ENCODE measurements around the gene LRP8. TPM values are rescaled to one million over a fixed set of nuclear protein-coding genes. Genes with fewer than 3 reads are reported as not detected.

LRP8 gene
- total and polyA plus RNA-seq, 2 donors (not counting 1 experiment from before 2014, with no cell fraction given): 7.8 to 9.4 TPM

- no peaks in the 10 kb centered on the region for H3K9me3 Mint-ChIP-seq (ENCODE audit: insufficient read depth)
- H3K4me1 ChIP-seq (ENCODE audit: control insufficient read depth in 2 of 2, insufficient read depth in 2 of 2, low read length in 2 of 2): peaks cover 16 to 20% of the 10 kb centered on the region in 2 donors
- H4K20me1 ChIP-seq (ENCODE audit: control insufficient read depth, insufficient read depth, low read length, poor library complexity, severe bottlenecking): no peaks in the 10 kb centered on the region
- intact Hi-C loops (cut with micrococcal nuclease): loop anchor here (1.0 to 2.0 kb wide), 5 partner anchors 24 to 1142 kb away; partner anchors contain the start of genes CC2D1B, CZIB, MAGOH and TXNDC12
- peak within 1 kb of the TSS; percentile 96 for H3K4me2 ChIP-seq (replicated peaks; ENCODE audit: low read depth, low read length, poor library complexity, severe bottlenecking)
- H3K27me3 Mint-ChIP-seq: no peaks in the 10 kb centered on the region
- ChIA-PET POLR2A (interaction anchor here (0.9 kb wide), 1 partner anchor 23 kb away, joined by 5 read pairs; no protein-coding TSS in a partner anchor), CTCF (interaction anchor here (2.3 to 3.1 kb wide), 2 partner anchors 10 to 13 kb away, joined by 10 to 27 read pairs; no protein-coding TSS in a partner anchor)
- no peak for TF ChIP-seq CTCF (IDR thresholded peaks at IDR 0.05)
- TF ChIP-seq EZH2 (IDR thresholded peaks at IDR 0.05; ENCODE audit: borderline replicate concordance, insufficient read depth, low read depth, low read length, poor library complexity, severe bottlenecking): no peak
- H3K4me1 Mint-ChIP-seq: peaks cover 28% of the 10 kb centered on the region
- DNase-seq (peak; percentile 88), ATAC-seq (ENCODE audit: low read depth) (peak; percentile 99)
- peaks cover 27% of the 10 kb centered on the region for H3K79me2 ChIP-seq (ENCODE audit: control insufficient read depth, insufficient read depth, low read length)
- H3K36me3 ChIP-seq (replicated peaks in 1 of 2; ENCODE audit: control extremely low read depth in 1 of 2, control insufficient read depth in 1 of 2, extremely low read depth in 1 of 2, insufficient read depth in 2 of 2, low read length in 1 of 2): peaks cover 0 to 15% of the 10 kb centered on the region in 2 experiments
- peak within 1 kb of the TSS; percentile 95 for H3K27ac Mint-ChIP-seq
- H3K4me3 Mint-ChIP-seq: peak within 1 kb of the TSS; percentile 97
- no peaks in the 10 kb centered on the region for H3K9me3 ChIP-seq (ENCODE audit: control extremely low read depth in 1 of 3, control insufficient read depth in 2 of 3, insufficient read depth in 1 of 3, low read length in 2 of 3)
- peak within 1 kb of the TSS; percentile 81 to 96 for H3K27ac ChIP-seq (ENCODE audit: low read length in 2 of 2)
- H3K9ac ChIP-seq (ENCODE audit: low read length): peak within 1 kb of the TSS; percentile 99
- peak within 1 kb of the TSS; percentile 89 for H2AFZ ChIP-seq (ENCODE audit: insufficient read depth, low read depth, low read length, poor library complexity, severe bottlenecking)
- no peaks in the 10 kb centered on the region for H3K27me3 ChIP-seq (replicated peaks in 1 of 4; ENCODE audit: control extremely low read depth in 1 of 4, control insufficient read depth in 3 of 4, insufficient read depth in 4 of 4, low read length in 3 of 4)
- under 1% methylated on average over 56 of the region's 57 CpGs for WGBS (ENCODE audit: insufficient coverage)
- peak within 1 kb of the TSS; percentile 72 to 91 (median 76) for H3K4me3 ChIP-seq (ENCODE audit: control extremely low read depth in 1 of 5, extremely low read depth in 1 of 5, insufficient read depth in 1 of 5, low read depth in 2 of 5, low read length in 4 of 5)
Observed at GRCh38 chr1:53196485-53197290, 131.2 kb downstream of the LRP8 start, which contains the start of gene CPT2. Gene CPT2, plus strand, starts transcription at chr1:53196824. Its CDS starts 120 bp downstream, at chr1:53196944.

All from B cell (primary cell).